Cardiac fibroblast (primary cell): ENCODE results near the gene CRB2.

Experiments used
- DNase-seq, 2 donors: peaks; one replicate each; pipeline versions ENCODE4 v3.0.0 to v3.0.0-alpha.2; 2010; ENCODE audit warnings: low read depth in 2 of 2
- H3K4me3 ChIP-seq, 2 donors: replicated peaks in 1 of 2; 1 replicate in 1 of 2; 2 replicates in 1 of 2; pipeline ENCODE4 v1.5.1; 2011; ENCODE audit warnings: low read depth in 2 of 2, low read length in 2 of 2, mild to moderate bottlenecking in 2 of 2, moderate library complexity in 1 of 2
- TF ChIP-seq, protein P1 (sequence below): IDR thresholded peaks from one replicate; pipeline ENCODE4 v1.5.1; 2011; ENCODE audit warnings: low read depth, mild to moderate bottlenecking, low read length, inconsistent platforms

CRB2 gene

DNA sequence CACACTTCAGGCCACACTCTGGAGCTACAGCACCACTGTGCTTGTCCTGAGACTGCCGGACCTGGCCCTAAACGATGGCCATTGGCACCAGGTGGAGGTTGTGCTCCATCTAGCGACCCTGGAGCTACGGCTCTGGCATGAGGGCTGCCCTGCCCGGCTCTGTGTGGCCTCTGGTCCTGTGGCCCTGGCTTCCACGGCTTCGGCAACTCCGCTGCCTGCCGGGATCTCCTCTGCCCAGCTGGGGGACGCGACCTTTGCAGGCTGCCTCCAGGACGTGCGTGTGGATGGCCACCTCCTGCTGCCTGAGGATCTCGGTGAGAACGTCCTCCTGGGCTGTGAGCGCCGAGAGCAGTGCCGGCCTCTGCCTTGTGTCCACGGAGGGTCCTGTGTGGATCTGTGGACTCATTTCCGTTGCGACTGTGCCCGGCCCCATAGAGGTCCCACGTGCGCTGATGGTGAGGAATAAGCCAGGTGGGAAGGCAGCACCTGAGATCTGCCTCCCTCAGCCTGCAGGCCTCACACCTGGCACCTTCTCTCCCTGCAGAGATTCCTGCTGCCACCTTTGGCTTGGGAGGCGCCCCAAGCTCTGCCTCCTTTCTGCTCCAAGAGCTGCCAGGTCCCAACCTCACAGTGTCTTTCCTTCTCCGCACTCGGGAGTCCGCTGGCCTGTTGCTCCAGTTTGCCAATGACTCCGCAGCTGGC, 14.7 kb downstream of the CRB2 start:
- DNase-seq, result no peak
- TF ChIP-seq, protein P1, sequence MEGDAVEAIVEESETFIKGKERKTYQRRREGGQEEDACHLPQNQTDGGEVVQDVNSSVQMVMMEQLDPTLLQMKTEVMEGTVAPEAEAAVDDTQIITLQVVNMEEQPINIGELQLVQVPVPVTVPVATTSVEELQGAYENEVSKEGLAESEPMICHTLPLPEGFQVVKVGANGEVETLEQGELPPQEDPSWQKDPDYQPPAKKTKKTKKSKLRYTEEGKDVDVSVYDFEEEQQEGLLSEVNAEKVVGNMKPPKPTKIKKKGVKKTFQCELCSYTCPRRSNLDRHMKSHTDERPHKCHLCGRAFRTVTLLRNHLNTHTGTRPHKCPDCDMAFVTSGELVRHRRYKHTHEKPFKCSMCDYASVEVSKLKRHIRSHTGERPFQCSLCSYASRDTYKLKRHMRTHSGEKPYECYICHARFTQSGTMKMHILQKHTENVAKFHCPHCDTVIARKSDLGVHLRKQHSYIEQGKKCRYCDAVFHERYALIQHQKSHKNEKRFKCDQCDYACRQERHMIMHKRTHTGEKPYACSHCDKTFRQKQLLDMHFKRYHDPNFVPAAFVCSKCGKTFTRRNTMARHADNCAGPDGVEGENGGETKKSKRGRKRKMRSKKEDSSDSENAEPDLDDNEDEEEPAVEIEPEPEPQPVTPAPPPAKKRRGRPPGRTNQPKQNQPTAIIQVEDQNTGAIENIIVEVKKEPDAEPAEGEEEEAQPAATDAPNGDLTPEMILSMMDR, result no peak
- no peak overlapping the region for H3K4me3 ChIP-seq

DNA sequence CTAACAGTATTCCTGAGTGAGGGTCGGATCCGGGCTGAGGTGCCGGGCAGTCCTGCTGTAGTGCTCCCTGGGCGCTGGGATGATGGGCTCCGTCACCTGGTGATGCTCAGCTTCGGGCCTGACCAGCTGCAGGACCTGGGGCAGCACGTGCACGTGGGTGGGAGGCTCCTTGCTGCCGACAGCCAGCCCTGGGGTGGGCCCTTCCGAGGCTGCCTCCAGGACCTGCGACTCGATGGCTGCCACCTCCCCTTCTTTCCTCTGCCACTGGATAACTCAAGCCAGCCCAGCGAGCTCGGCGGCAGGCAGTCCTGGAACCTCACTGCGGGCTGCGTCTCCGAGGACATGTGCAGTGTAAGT, 15.2 kb downstream of the CRB2 start:
- H3K4me3 ChIP-seq, result no peak overlapping the region
- no peak for DNase-seq
- TF ChIP-seq, protein P1, result no peak

DNA sequence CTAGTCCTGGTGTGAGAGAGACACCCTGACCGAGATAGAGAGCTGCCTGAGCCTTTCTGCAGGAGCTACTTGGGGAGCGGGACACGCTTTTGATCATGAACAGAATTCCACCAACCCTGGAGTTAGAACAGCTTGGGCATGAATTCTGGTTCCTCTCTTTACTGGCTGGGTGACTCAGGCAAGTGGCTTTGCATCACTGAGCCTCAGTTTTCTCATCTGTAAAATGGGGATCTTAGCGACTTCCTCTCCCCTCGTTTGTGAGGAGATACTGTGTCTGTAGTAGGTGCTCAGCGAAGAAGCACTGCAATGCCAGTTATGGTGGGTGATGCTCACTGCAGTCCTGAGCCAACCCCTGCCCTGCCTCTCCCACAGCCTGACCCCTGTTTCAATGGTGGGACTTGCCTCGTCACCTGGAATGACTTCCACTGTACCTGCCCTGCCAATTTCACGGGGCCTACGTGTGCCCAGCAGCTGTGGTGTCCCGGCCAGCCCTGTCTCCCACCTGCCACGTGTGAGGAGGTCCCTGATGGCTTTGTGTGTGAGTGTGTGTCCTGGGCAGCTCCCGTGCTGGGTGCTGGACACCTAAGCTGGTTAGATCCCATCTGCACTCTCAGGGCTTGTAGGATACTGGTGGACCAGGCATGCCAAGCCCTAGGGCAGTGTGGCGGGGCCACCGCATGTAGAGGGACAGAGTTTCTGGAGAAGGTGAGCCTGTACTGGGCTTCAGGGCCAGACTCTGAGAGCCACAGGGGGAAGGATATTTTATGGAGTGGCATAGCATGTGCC, 16.0 kb downstream of the CRB2 start:
- TF ChIP-seq, protein P1, result no peak
- no peak overlapping the region for H3K4me3 ChIP-seq
- no peak for DNase-seq

DNA sequence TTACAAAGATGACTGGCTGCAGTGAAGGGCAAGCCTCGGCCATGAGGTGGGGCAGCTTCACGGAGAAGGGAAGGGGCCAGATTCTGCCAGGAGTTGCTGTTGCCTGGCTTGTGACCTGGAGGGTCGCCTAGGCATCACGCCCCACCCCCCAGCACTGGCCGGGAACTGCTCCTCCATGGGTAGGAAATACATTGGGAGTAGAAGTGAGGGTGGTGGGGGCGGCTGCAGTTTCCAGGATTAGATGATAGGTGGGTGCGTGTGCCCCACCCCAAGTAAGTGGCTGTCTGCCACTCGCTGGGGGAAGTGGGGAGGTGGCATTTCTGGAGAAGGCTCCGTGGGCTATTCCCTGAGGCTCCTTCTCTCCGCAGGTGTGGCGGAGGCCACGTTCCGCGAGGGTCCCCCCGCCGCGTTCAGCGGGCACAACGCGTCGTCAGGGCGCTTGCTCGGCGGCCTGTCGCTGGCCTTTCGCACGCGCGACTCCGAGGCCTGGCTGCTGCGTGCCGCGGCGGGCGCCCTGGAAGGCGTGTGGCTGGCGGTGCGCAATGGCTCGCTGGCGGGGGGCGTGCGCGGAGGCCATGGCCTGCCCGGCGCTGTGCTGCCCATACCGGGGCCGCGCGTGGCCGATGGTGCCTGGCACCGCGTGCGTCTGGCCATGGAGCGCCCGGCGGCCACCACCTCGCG, 16.9 kb downstream of the CRB2 start:
- no peak for DNase-seq
- TF ChIP-seq, protein P1, result no peak
- H3K4me3 ChIP-seq, result no peak overlapping the region

DNA sequence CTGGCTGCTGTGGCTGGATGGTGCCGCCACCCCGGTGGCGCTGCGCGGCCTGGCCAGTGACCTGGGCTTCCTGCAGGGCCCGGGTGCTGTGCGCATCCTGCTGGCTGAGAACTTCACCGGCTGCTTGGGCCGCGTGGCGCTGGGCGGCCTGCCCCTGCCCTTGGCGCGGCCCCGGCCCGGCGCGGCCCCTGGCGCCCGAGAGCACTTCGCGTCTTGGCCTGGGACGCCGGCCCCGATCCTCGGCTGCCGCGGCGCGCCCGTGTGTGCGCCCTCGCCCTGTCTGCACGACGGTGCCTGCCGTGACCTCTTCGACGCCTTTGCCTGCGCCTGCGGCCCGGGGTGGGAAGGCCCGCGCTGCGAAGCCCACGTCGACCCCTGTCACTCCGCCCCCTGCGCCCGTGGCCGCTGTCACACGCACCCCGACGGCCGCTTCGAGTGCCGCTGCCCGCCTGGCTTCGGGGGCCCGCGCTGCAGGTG, 17.5 kb downstream of the CRB2 start:
- TF ChIP-seq, protein P1, result no peak
- no peak overlapping the region for H3K4me3 ChIP-seq
- no peak for DNase-seq

DNA sequence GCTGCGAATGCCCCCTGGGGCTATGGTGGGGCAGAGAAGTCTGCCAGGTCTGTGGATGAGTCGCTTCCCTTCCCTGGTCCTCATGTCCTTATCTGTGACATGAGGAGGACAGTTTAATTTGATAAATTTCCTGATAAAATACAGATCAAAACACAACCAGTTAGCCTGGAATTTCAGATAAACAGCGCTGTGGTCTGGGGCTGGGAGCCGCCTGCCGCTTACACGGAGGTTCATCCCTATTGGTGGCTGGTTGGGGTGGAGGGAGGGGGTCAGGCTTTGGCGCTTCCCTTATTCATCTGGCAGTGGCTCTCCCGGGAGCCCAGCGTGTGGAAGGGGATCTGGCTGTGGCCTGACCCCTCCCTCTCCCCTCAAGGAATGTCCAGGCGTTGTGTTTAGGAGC, 17.9 kb downstream of the CRB2 start:
- TF ChIP-seq, protein P1, result no peak
- no peak overlapping the region for H3K4me3 ChIP-seq
- DNase-seq, result no peak
